B cell (primary cell): Measurements from ENCODE around the gene CDK5RAP3. TPM values are rescaled to one million over a fixed set of nuclear protein-coding genes. Genes with fewer than 3 reads are reported as not detected.

Experiments
- ATAC-seq: fragments of 200-7000 bp; cut with Tn5 transposase; one replicate; pipeline ENCODE4 v1.10.0; 2021; ENCODE audit warnings: low read depth, mild to moderate bottlenecking, moderate number of reproducible peaks, moderate library complexity
- CTCF ChIA-PET: fragments of 350-600 bp; sonication (Branson Sonifier 250); formaldehyde crosslinking; loops from one replicate; lab custom pipeline; 2021; ENCODE audit warnings: antibody characterized with exemption, inconsistent platforms; lab: Charles Lee
- POLR2A ChIA-PET: fragments of 350-600 bp; sonication (Branson Sonifier 250); formaldehyde crosslinking; loops from one replicate; lab custom pipeline; 2021; ENCODE audit warnings: antibody characterized with exemption; lab: Charles Lee
- DNase-seq: peaks from one replicate; pipeline ENCODE4 v3.0.0; 2013
- H2AFZ ChIP-seq: 2 replicates; pipeline ENCODE4 v1.6.1; 2012; ENCODE audit warnings: mild to moderate bottlenecking, low read depth, low read length; ENCODE audit not compliant: insufficient read depth, poor library complexity, severe bottlenecking
- H3K27ac ChIP-seq, 2 donors: 1 replicate in 1 of 2; 2 replicates in 1 of 2; pipeline ENCODE4 v1.5.1; 2012 to 2013; ENCODE audit warnings: low read length in 2 of 2, mild to moderate bottlenecking in 2 of 2, moderate library complexity in 1 of 2
- H3K27me3 ChIP-seq, 4 experiments: fragments of 200-600 bp in 1 of 4; sonication (generic) in 1 of 4; replicated peaks in 1 of 4; 1 replicate in 2 of 4; 2 replicates in 2 of 4; pipeline versions ENCODE4 v1.6.1 to v1.7.0; 2013 to 2016; ENCODE audit warnings: low read length in 3 of 4, mild to moderate bottlenecking in 2 of 4, mixed read lengths in 1 of 4, moderate library complexity in 1 of 4; ENCODE audit not compliant: insufficient read depth in 4 of 4, control insufficient read depth in 3 of 4; ENCODE audit errors: control extremely low read depth in 1 of 4
- H3K36me3 ChIP-seq, 2 experiments: replicated peaks in 1 of 2; 1 replicate in 1 of 2; 2 replicates in 1 of 2; pipeline versions ENCODE4 v1.6.1 to v1.7.1; 2013; ENCODE audit warnings: low read length in 1 of 2; ENCODE audit not compliant: insufficient read depth in 2 of 2, control insufficient read depth in 1 of 2; ENCODE audit errors: control extremely low read depth in 1 of 2, extremely low read depth in 1 of 2
- H3K4me1 ChIP-seq, 2 donors: fragments of 200-600 bp in 1 of 2; sonication (generic) in 1 of 2; 1 replicate in 1 of 2; 2 replicates in 1 of 2; pipeline versions ENCODE4 v1.5.1 to v1.6.1; 2013 to 2017; ENCODE audit warnings: low read length in 2 of 2; ENCODE audit not compliant: control insufficient read depth in 2 of 2, insufficient read depth in 2 of 2
- H3K4me2 ChIP-seq: replicated peaks from 2 replicates; pipeline ENCODE3; 2012; ENCODE audit warnings: mild to moderate bottlenecking, low read depth, low read length; ENCODE audit not compliant: poor library complexity, severe bottlenecking
- H3K4me3 ChIP-seq, 5 experiments: fragments of 200-600 bp in 1 of 5; sonication (generic) in 1 of 5; 1 replicate in 3 of 5; 2 replicates in 2 of 5; pipeline versions ENCODE4 v1.5.1 to v1.7.0; 2011 to 2016; ENCODE audit warnings: low read length in 4 of 5, mild to moderate bottlenecking in 4 of 5, low read depth in 2 of 5, control low read depth in 1 of 5, moderate library complexity in 1 of 5; ENCODE audit not compliant: insufficient read depth in 1 of 5; ENCODE audit errors: control extremely low read depth in 1 of 5, extremely low read depth in 1 of 5
- H3K79me2 ChIP-seq: fragments of 200-600 bp; sonication (generic); one replicate; pipeline ENCODE4 v1.6.0; 2016; ENCODE audit warnings: low read length; ENCODE audit not compliant: control insufficient read depth, insufficient read depth
- H3K9ac ChIP-seq: fragments of 200-600 bp; sonication (generic); 2 replicates; pipeline ENCODE4 v1.6.1; 2017; ENCODE audit warnings: mild to moderate bottlenecking, low read length, moderate library complexity
- H3K9me3 ChIP-seq, 3 donors: one replicate each; pipeline versions ENCODE4 v1.6.1 to v1.7.1; 2013; ENCODE audit warnings: low read length in 2 of 3; ENCODE audit not compliant: control insufficient read depth in 2 of 3, insufficient read depth in 1 of 3; ENCODE audit errors: control extremely low read depth in 1 of 3
- H4K20me1 ChIP-seq: 2 replicates; pipeline ENCODE4 v1.6.0; 2012; ENCODE audit warnings: mild to moderate bottlenecking, low read length; ENCODE audit not compliant: insufficient read depth, control insufficient read depth, poor library complexity, severe bottlenecking
- H3K27ac Mint-ChIP-seq: one replicate; pipeline ENCODE4 v1.8.0; 2021; ENCODE audit warnings: mixed read lengths
- H3K27me3 Mint-ChIP-seq: one replicate; pipeline ENCODE4 v1.8.0; 2021; ENCODE audit warnings: mixed read lengths
- H3K4me1 Mint-ChIP-seq: one replicate; pipeline ENCODE4 v1.8.0; 2021; ENCODE audit warnings: mixed read lengths
- H3K4me3 Mint-ChIP-seq: one replicate; pipeline ENCODE4 v1.8.0; 2021; ENCODE audit warnings: mixed read lengths
- H3K9me3 Mint-ChIP-seq: one replicate; pipeline ENCODE4 v1.8.0; 2022; ENCODE audit warnings: mixed read lengths; ENCODE audit not compliant: insufficient read depth
- EZH2 ChIP-seq: IDR thresholded peaks from 2 replicates; pipeline ENCODE4 v1.6.1; 2012; ENCODE audit warnings: borderline replicate concordance, low read depth, mild to moderate bottlenecking, moderate library complexity, low read length; ENCODE audit not compliant: insufficient read depth, poor library complexity, severe bottlenecking
- WGBS: methylation state at CpG from one replicate; pipeline ENCODE4 v1.1.5; 2013; ENCODE audit warnings: missing lambda C conversion rate; ENCODE audit not compliant: insufficient coverage; 5-methylcytosine and 5-hydroxymethylcytosine counted together
- intact Hi-C: fragments of 100-400 bp; cut with micrococcal nuclease; formaldehyde crosslinking; loops from one replicate; pipeline ENCODE4 v1.10.0; 2022
- polyA plus RNA-seq: library from polyadenylated mRNA; depleted of rRNA; stranded (reverse); fragments of >200 nt; gene quantifications from 2 replicates; pipeline ENCODE4 v1.2.3, GENCODE V29; 2012
- total RNA-seq, 2 donors: library from RNA; stranded (reverse); fragments of 120-200 nt in 1 of 2; gene quantifications; 1 replicate in 1 of 2; 2 replicates in 1 of 2; pipeline versions ENCODE4 v1.2.3 to v1.2.4, GENCODE V29; 2013 to 2022
- TF ChIP-seq, protein P1 (sequence below): fragments of 200-600 bp; IDR thresholded peaks from one replicate; pipeline ENCODE4 v1.8.0; 2022; ENCODE audit warnings: antibody characterized with exemption, mild to moderate bottlenecking

The CDK5RAP3 gene
- total and polyA plus RNA-seq, 2 donors (not counting 1 experiment from before 2014, with no cell fraction given), result 417 to 728 TPM

DNA sequence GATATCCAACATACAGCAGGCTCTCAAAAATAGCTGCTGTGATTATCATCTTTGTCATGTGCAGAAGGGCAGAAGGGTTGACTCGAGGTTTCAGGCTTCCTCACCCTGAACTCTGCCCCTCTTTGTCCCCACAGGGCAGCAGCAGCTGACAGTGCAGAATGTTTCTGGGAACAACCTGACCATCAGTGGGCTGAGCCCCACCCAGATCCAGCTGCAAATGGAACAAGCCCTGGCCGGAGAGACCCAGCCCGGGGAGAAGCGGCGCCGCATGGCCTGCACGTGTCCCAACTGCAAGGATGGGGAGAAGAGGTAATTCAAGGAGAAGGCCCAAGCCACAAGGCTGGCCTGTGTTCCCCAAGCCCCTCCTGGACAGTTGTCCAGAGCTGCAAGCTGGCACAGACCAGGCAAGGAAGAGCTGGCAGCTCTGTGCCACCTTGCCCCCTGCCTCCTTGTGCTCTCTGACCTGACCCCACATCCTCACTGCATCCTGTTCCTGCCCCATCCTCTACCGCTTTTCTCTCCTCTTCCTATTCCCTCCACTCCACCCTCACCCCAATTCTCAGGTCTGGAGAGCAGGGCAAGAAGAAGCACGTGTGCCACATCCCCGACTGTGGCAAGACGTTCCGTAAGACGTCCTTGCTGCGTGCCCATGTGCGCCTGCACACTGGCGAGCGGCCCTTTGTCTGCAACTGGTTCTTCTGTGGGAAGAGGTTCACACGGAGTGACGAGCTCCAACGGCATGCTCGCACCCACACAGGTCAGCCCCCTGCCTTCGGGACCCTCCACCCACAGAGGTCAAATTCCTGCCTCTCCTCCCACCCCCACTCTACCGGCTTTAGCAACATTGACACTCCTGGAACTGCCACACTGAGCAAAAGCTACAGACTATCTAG, 45.9 kb upstream of the CDK5RAP3 start:
- Histone ChIP-seq H3K27me3 (no peaks in the 10 kb centered on the region), H3K9ac (no peak overlapping the region), H2AFZ (no peak overlapping the region), H3K4me1 (no peaks in the 10 kb centered on the region), H3K9me3 (no peaks in the 10 kb centered on the region), H3K4me2 (no peak overlapping the region), H3K36me3 (peaks cover 17 to 65% of the 10 kb centered on the region in 2 experiments), H3K4me3 (no peak overlapping the region), H3K27ac (no peak overlapping the region), H3K79me2 (peaks cover 4% of the 10 kb centered on the region), H4K20me1 (no peaks in the 10 kb centered on the region)
- H3K9me3 Mint-ChIP-seq, result no peaks in the 10 kb centered on the region
- TF ChIP-seq, protein P1, sequence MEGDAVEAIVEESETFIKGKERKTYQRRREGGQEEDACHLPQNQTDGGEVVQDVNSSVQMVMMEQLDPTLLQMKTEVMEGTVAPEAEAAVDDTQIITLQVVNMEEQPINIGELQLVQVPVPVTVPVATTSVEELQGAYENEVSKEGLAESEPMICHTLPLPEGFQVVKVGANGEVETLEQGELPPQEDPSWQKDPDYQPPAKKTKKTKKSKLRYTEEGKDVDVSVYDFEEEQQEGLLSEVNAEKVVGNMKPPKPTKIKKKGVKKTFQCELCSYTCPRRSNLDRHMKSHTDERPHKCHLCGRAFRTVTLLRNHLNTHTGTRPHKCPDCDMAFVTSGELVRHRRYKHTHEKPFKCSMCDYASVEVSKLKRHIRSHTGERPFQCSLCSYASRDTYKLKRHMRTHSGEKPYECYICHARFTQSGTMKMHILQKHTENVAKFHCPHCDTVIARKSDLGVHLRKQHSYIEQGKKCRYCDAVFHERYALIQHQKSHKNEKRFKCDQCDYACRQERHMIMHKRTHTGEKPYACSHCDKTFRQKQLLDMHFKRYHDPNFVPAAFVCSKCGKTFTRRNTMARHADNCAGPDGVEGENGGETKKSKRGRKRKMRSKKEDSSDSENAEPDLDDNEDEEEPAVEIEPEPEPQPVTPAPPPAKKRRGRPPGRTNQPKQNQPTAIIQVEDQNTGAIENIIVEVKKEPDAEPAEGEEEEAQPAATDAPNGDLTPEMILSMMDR, result no peak
- TF ChIP-seq EZH2, result no peak
- ATAC-seq, result no peak
- no peaks in the 10 kb centered on the region for H3K4me1 Mint-ChIP-seq
- ChIA-PET CTCF (interaction anchor here (1.1 to 1.8 kb wide), 2 partner anchors 22 to 25 kb away, joined by 5 to 6 read pairs; no protein-coding TSS in a partner anchor), POLR2A (no interaction called here)
- no peak overlapping the region for H3K27ac Mint-ChIP-seq
- no peak overlapping the region for H3K4me3 Mint-ChIP-seq
- no peak for DNase-seq
- H3K27me3 Mint-ChIP-seq, result no peaks in the 10 kb centered on the region
- 94% methylated on average over 16 of the region's 23 CpGs for WGBS
- intact Hi-C loops, result no loop called here

GRCh38 chr17:47925678-47925988, 45.3 kb upstream of the CDK5RAP3 start:
- Histone ChIP-seq H3K9me3 (no peaks in the 10 kb centered on the region), H3K27me3 (no peaks in the 10 kb centered on the region), H2AFZ (no peak overlapping the region), H3K9ac (no peak overlapping the region), H3K27ac (no peak overlapping the region), H3K4me3 (no peak overlapping the region), H3K79me2 (peaks cover 4% of the 10 kb centered on the region), H3K36me3 (peaks cover 17 to 71% of the 10 kb centered on the region in 2 experiments), H4K20me1 (no peaks in the 10 kb centered on the region), H3K4me2 (no peak overlapping the region), H3K4me1 (no peaks in the 10 kb centered on the region)
- WGBS, result no CpG with 5 or more reads among the region's 3 CpGs
- Mint-ChIP-seq H3K9me3 (no peaks in the 10 kb centered on the region), H3K4me1 (no peaks in the 10 kb centered on the region), H3K4me3 (no peak overlapping the region), H3K27ac (no peak overlapping the region), H3K27me3 (no peaks in the 10 kb centered on the region)
- POLR2A ChIA-PET, result no interaction called here
- no peak for TF ChIP-seq EZH2
- TF ChIP-seq, protein P1, result no peak
- no peak for DNase-seq
- CTCF ChIA-PET, result interaction anchor here (1.8 kb wide), 1 partner anchor 24 kb away, joined by 6 read pairs; no protein-coding TSS in a partner anchor
- intact Hi-C loops, result no loop called here
- ATAC-seq, result no peak
